ENCODE results near the gene APOB.

APOB gene, protein sequence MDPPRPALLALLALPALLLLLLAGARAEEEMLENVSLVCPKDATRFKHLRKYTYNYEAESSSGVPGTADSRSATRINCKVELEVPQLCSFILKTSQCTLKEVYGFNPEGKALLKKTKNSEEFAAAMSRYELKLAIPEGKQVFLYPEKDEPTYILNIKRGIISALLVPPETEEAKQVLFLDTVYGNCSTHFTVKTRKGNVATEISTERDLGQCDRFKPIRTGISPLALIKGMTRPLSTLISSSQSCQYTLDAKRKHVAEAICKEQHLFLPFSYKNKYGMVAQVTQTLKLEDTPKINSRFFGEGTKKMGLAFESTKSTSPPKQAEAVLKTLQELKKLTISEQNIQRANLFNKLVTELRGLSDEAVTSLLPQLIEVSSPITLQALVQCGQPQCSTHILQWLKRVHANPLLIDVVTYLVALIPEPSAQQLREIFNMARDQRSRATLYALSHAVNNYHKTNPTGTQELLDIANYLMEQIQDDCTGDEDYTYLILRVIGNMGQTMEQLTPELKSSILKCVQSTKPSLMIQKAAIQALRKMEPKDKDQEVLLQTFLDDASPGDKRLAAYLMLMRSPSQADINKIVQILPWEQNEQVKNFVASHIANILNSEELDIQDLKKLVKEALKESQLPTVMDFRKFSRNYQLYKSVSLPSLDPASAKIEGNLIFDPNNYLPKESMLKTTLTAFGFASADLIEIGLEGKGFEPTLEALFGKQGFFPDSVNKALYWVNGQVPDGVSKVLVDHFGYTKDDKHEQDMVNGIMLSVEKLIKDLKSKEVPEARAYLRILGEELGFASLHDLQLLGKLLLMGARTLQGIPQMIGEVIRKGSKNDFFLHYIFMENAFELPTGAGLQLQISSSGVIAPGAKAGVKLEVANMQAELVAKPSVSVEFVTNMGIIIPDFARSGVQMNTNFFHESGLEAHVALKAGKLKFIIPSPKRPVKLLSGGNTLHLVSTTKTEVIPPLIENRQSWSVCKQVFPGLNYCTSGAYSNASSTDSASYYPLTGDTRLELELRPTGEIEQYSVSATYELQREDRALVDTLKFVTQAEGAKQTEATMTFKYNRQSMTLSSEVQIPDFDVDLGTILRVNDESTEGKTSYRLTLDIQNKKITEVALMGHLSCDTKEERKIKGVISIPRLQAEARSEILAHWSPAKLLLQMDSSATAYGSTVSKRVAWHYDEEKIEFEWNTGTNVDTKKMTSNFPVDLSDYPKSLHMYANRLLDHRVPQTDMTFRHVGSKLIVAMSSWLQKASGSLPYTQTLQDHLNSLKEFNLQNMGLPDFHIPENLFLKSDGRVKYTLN (N-terminal part only)

DNA sequence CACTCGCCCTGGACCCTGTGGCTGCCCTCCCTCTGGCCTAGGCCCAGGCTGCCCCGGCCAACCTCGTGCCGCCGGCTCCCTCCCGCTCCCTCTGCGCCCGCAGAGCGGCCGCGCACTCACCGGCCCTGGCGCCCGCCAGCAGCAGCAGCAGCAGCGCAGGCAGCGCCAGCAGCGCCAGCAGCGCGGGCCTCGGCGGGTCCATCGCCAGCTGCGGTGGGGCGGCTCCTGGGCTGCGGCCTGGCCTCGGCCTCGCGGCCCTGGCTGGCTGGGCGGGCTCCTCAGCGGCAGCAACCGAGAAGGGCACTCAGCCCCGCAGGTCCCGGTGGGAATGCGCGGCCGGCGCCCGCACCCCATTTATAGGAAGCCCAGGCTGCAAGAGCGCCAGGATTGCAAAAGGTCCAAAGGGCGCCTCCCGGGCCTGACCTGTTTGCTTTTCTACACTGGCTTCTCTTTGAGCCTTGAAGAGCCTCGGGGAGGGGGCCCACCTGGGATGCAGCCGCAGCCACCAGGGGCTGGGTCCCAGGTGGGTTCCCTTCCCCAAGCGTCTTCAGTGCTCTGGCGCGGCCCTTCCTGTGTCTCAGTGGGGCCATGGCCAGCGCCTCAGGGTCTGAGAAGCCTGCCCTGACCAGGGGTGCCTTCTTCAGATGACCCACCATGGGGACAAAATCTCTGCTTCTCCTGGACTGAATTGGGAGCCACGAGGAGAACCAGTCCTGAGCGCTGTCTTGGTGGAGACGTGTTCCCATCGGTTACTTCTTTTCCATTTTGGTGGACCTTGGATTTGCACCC is at the start of gene APOB:
TSS of gene APOB (minus strand) at position 330 of the 789 bp plus-strand sequence. CDS start at position 202, 128 bp downstream.
- no peak within 1 kb of the TSS for H3K4me3 ChIP-seq (ENCODE audit: low read length)
- no peaks in the 10 kb centered on the region for H3K4me1 ChIP-seq (ENCODE audit: control insufficient read depth, low read length)
- no peak for TF ChIP-seq EZH2phosphoT487 (IDR thresholded peaks at IDR 0.05; ENCODE audit: borderline replicate concordance, low read length)
- TF ChIP-seq, protein P1, sequence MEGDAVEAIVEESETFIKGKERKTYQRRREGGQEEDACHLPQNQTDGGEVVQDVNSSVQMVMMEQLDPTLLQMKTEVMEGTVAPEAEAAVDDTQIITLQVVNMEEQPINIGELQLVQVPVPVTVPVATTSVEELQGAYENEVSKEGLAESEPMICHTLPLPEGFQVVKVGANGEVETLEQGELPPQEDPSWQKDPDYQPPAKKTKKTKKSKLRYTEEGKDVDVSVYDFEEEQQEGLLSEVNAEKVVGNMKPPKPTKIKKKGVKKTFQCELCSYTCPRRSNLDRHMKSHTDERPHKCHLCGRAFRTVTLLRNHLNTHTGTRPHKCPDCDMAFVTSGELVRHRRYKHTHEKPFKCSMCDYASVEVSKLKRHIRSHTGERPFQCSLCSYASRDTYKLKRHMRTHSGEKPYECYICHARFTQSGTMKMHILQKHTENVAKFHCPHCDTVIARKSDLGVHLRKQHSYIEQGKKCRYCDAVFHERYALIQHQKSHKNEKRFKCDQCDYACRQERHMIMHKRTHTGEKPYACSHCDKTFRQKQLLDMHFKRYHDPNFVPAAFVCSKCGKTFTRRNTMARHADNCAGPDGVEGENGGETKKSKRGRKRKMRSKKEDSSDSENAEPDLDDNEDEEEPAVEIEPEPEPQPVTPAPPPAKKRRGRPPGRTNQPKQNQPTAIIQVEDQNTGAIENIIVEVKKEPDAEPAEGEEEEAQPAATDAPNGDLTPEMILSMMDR (IDR thresholded peaks at IDR 0.05; ENCODE audit: low read depth, low read length, poor library complexity, severe bottlenecking) = no peak
- no peaks in the 10 kb centered on the region for H3K9me2 ChIP-seq (replicated peaks; ENCODE audit: control insufficient read depth, low read length)
- H3K27ac ChIP-seq (ENCODE audit: low read depth, low read length) = no peak within 1 kb of the TSS
- no peak within 1 kb of the TSS for H3K4me2 ChIP-seq (ENCODE audit: low read length)
- H3K79me2 ChIP-seq (ENCODE audit: control insufficient read depth, low read length) = no peaks in the 10 kb centered on the region
- H4K20me1 ChIP-seq (ENCODE audit: control insufficient read depth, insufficient read depth, low read depth, low read length) = no peaks in the 10 kb centered on the region
- H3K36me3 ChIP-seq (ENCODE audit: control insufficient read depth, low read length) = no peaks in the 10 kb centered on the region
- no peaks in the 10 kb centered on the region for H3F3A ChIP-seq (ENCODE audit: control insufficient read depth, insufficient read depth)
- peaks cover 8% of the 10 kb centered on the region for H3K27me3 ChIP-seq (ENCODE audit: control insufficient read depth, low read length)
- H3K9me3 ChIP-seq (ENCODE audit: control insufficient read depth, insufficient read depth, low read length) = no peaks in the 10 kb centered on the region

DNA sequence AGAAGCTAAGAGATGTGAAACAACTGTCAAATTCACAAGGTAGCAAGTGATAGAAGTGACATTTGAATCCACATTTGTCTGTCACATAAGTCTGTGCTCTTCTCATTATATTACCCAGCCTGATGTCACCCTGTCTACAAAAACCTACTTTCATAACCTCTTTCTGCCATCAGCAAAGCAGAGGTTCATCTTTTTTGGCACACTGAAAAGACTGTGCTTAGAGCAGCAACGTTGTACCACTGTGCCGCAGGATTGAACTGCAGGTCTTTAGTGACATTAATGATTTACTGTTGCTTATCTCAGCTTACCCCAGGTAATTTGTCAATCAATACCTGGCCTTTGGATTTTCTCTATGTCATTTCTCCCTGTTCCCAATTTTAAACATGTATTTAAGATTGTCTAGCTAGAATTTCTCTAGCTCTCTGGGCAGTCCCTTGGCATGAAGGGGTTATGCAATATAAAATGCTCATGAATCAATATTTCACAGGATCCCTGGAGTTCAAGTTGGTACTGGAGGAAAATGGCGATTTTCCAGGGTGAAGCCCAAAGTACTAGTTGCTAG is 48.5 kb upstream of the APOB start:
- Histone ChIP-seq H3F3A (ENCODE audit: control insufficient read depth, insufficient read depth) (no peaks in the 10 kb centered on the region), H3K79me2 (ENCODE audit: control insufficient read depth, low read length) (no peaks in the 10 kb centered on the region), H3K27ac (ENCODE audit: low read depth, low read length) (no peak overlapping the region), H3K4me3 (ENCODE audit: low read length) (no peak overlapping the region), H3K36me3 (ENCODE audit: control insufficient read depth, low read length) (no peaks in the 10 kb centered on the region), H3K9me2 (replicated peaks; ENCODE audit: control insufficient read depth, low read length) (no peaks in the 10 kb centered on the region), H3K4me1 (ENCODE audit: control insufficient read depth, low read length) (no peaks in the 10 kb centered on the region), H3K9me3 (ENCODE audit: control insufficient read depth, insufficient read depth, low read length) (no peaks in the 10 kb centered on the region), H3K4me2 (ENCODE audit: low read length) (no peak overlapping the region), H3K27me3 (ENCODE audit: control insufficient read depth, low read length) (no peaks in the 10 kb centered on the region), H4K20me1 (ENCODE audit: control insufficient read depth, insufficient read depth, low read depth, low read length) (no peaks in the 10 kb centered on the region)
- TF ChIP-seq, protein P1 (IDR thresholded peaks at IDR 0.05; ENCODE audit: low read depth, low read length, poor library complexity, severe bottlenecking) = no peak
- no peak for TF ChIP-seq EZH2phosphoT487 (IDR thresholded peaks at IDR 0.05; ENCODE audit: borderline replicate concordance, low read length)

DNA sequence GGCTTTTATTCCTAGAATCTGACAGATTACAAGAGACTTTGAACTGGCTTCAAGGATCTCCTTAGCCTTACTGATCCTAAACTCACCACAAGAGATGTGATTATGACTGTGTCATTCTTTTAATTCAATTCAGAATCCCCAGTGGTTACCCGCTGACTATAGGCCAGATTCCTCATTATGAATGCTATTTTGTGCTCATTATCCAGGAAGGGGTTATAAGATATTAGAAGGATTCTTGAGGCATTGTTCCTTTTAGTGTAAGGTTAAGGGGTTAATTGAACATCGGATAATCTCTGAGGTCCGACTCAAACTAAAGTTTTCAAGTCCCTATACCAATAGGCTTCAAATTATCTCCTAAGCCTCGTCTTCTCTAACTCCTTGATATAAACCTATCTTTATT is 40.5 kb upstream of the APOB start:
- Histone ChIP-seq H3K27ac (ENCODE audit: low read depth, low read length) (no peak overlapping the region), H3K79me2 (ENCODE audit: control insufficient read depth, low read length) (no peaks in the 10 kb centered on the region), H3K9me3 (ENCODE audit: control insufficient read depth, insufficient read depth, low read length) (no peaks in the 10 kb centered on the region), H3K4me3 (ENCODE audit: low read length) (no peak overlapping the region), H3K27me3 (ENCODE audit: control insufficient read depth, low read length) (no peaks in the 10 kb centered on the region), H3K4me2 (ENCODE audit: low read length) (no peak overlapping the region), H3K36me3 (ENCODE audit: control insufficient read depth, low read length) (no peaks in the 10 kb centered on the region), H4K20me1 (ENCODE audit: control insufficient read depth, insufficient read depth, low read depth, low read length) (no peaks in the 10 kb centered on the region), H3K9me2 (replicated peaks; ENCODE audit: control insufficient read depth, low read length) (no peaks in the 10 kb centered on the region), H3K4me1 (ENCODE audit: control insufficient read depth, low read length) (no peaks in the 10 kb centered on the region), H3F3A (ENCODE audit: control insufficient read depth, insufficient read depth) (no peaks in the 10 kb centered on the region)
- TF ChIP-seq, protein P1 (IDR thresholded peaks at IDR 0.05; ENCODE audit: low read depth, low read length, poor library complexity, severe bottlenecking) = no peak
- TF ChIP-seq EZH2phosphoT487 (IDR thresholded peaks at IDR 0.05; ENCODE audit: borderline replicate concordance, low read length) = no peak

All from DOHH2 (cell line).